Left ventricle myocardium inferior (tissue), 1 donor: ENCODE measurements around the gene SDC3. TPM values are rescaled to one million over a fixed set of nuclear protein-coding genes. Genes with fewer than 3 reads are reported as not detected.
A peak's percentile ranks its signal among the peaks of the same experiment; 100 is the strongest.

Experiments
- DNase-seq: peaks from one replicate; pipeline ENCODE4 v3.0.0-alpha.2; 2020
- H3K27ac ChIP-seq: fragments of 200-600 bp; replicated peaks from 2 replicates; pipeline ENCODE4 v1.8.0; 2021
- H3K27me3 ChIP-seq: fragments of 200-600 bp; 2 replicates; pipeline ENCODE4 v1.8.0; 2021; ENCODE audit warnings: low read depth
- H3K36me3 ChIP-seq: fragments of 200-600 bp; 2 replicates; pipeline ENCODE4 v1.8.0; 2021
- H3K4me1 ChIP-seq: fragments of 200-600 bp; 2 replicates; pipeline ENCODE4 v1.8.0; 2021
- H3K4me3 ChIP-seq: fragments of 200-600 bp; 2 replicates; pipeline ENCODE4 v1.8.0; 2021; ENCODE audit warnings: mild to moderate bottlenecking, moderate library complexity
- H3K9me3 ChIP-seq: fragments of 200-600 bp; replicated peaks from 2 replicates; pipeline ENCODE4 v1.8.0; 2021
- intact Hi-C: fragments of 100-400 bp; cut with micrococcal nuclease; formaldehyde crosslinking; loops from one replicate; pipeline ENCODE4 v1.11.0; 2022
- total RNA-seq: library from RNA; stranded (reverse); fragmentation: NEBNext Ultra II Directional; extraction: Animal tissue kit (Norgen Biotek cat#: 25700); gene quantifications from one replicate; pipeline ENCODE4 v1.2.1, GENCODE V29; 2021
- TF ChIP-seq, protein P1 (sequence below): fragments of 200-600 bp; IDR thresholded peaks from 2 replicates; pipeline ENCODE4 v1.8.0; 2021; ENCODE audit warnings: antibody characterized with exemption, mild to moderate bottlenecking, borderline replicate concordance
- donor health status: DM: no; HTN: yes; CAD: no; lungs with severe emphysema.

SDC3 gene
- total RNA-seq, 1 donor from 2014 or later, result 25.3 TPM

DNA sequence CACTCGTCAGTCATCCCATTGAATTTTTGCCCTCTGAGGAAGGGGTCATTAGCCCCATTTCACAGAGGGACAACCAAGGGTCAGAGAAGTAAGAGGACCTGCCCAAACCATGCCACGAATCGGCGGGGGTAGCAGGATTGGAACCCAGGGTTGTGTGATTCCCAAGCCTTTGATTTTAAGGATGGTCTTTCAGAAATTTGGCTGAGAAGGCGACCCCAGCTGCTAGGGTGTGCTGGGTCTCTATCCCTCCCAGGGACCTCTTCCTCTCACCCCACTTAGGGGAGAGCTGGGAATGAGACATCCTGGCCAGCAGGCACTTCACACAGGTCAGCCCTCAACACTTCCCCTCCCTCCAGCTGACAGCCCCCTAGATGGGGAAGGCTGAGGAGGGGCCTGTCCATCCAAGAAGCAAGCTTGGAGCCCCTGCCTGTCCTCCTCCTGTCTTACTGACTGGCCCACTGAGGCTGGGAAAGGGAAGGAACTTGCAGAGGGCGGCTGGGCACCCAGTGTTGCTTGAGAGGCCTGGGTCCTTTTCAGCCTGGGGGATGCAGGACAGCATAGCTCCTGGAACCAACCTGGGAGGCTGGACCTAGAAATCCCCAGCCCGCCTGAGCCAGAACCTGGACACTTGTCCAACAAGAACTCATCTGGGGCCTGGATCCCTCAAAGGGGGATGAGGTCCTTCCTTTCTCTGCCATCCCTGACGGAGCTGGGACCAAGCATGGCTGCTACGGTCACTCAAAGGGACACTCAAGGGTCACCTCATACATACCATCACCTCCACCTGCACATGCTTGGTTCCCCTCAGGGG lies 1.7 kb downstream of the SDC3 start:
- TF ChIP-seq, protein P1, sequence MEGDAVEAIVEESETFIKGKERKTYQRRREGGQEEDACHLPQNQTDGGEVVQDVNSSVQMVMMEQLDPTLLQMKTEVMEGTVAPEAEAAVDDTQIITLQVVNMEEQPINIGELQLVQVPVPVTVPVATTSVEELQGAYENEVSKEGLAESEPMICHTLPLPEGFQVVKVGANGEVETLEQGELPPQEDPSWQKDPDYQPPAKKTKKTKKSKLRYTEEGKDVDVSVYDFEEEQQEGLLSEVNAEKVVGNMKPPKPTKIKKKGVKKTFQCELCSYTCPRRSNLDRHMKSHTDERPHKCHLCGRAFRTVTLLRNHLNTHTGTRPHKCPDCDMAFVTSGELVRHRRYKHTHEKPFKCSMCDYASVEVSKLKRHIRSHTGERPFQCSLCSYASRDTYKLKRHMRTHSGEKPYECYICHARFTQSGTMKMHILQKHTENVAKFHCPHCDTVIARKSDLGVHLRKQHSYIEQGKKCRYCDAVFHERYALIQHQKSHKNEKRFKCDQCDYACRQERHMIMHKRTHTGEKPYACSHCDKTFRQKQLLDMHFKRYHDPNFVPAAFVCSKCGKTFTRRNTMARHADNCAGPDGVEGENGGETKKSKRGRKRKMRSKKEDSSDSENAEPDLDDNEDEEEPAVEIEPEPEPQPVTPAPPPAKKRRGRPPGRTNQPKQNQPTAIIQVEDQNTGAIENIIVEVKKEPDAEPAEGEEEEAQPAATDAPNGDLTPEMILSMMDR, result no peak
- DNase-seq, result peak; percentile 12
- Histone ChIP-seq H3K4me1 (peaks cover 53% of the 10 kb centered on the region), H3K27ac (peak overlapping the region; percentile 23), H3K9me3 (no peaks in the 10 kb centered on the region), H3K27me3 (no peaks in the 10 kb centered on the region), H3K36me3 (no peaks in the 10 kb centered on the region), H3K4me3 (peak overlapping the region; percentile 74)
- intact Hi-C loops, result no loop called here

DNA sequence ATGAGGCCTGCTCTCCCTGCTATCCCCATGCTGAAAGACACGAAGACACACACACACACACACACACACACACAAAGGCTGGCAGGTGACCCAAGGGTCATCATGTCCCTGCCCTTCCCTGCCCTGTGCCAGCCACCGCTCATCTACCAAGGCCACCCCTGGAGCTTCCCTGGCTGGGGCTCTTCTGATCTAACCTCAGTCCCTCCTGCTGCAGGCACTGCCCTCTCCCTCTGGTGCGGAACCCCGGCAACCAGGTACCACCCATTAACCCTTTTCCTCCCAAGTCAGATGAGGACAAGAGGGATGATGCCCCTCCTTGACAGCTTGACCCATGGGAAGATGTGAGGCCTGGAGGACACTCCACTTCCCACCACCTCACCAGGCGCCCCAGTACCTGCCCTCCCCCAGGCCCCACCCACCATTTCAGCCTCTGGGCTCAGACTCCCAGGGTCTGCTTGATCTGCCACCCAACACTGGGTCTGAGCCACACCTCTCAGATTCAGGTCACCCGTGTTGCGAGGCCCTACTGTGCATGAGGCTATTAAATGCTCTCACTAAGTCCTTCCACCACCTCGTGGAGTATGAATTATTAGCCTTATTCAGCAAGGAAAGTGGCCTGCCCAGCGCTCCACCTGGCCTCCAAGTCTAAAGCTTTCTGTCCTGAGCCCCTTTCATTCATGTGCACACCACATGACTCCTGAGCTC lies 2.5 kb downstream of the SDC3 start:
- Histone ChIP-seq H3K4me3 (no peak overlapping the region), H3K27ac (no peak overlapping the region), H3K36me3 (no peaks in the 10 kb centered on the region), H3K9me3 (no peaks in the 10 kb centered on the region), H3K4me1 (peaks cover 58% of the 10 kb centered on the region), H3K27me3 (no peaks in the 10 kb centered on the region)
- TF ChIP-seq, protein P1, result no peak
- intact Hi-C loops, result no loop called here
- DNase-seq, result peak; percentile 13

DNA sequence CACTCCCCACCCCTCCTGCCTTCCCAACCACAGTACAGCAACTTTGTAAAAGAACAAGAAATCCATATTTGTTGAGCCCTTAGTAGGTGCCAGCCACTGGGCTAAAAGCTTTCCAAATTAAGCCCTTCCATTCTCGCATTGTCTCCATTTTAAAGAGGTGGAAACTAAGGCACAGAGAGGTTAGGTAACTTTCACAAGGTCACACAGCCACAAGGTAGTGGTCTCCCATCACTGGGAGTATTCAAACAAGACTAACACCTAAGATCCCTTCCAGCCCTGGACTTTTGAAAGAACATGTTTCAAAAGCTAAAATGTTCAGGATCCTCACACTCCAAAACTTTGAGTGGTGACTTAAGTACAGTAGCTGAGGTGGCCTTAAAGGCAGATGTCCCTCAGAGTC lies 3.2 kb downstream of the SDC3 start:
- DNase-seq, result no peak
- intact Hi-C loops, result no loop called here
- TF ChIP-seq, protein P1, result no peak
- H3K4me3 ChIP-seq, result no peak overlapping the region
- no peaks in the 10 kb centered on the region for H3K27me3 ChIP-seq
- no peak overlapping the region for H3K27ac ChIP-seq
- no peaks in the 10 kb centered on the region for H3K9me3 ChIP-seq
- no peaks in the 10 kb centered on the region for H3K36me3 ChIP-seq
- H3K4me1 ChIP-seq, result peaks cover 60% of the 10 kb centered on the region

DNA sequence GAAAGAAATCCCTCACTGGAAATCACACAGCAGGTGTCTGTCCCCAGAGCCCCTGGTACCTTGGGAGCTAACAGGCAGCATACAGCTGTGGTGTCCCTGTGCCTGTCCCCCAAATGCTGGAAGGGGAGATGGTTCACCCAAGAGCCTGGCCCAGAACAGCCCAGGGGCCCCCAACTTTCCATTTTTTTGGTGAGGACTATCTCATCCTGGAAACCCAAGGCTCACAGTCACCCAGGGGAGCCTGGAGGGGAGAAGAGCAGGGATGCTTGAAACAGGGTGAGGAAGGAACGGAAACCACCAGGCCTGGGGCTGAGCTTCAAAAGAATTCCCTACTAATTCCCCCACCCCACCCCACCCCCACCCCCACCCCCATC lies 3.6 kb downstream of the SDC3 start:
- Histone ChIP-seq H3K4me3 (no peak overlapping the region), H3K4me1 (peaks cover 60% of the 10 kb centered on the region), H3K27ac (no peak overlapping the region), H3K36me3 (no peaks in the 10 kb centered on the region), H3K9me3 (no peaks in the 10 kb centered on the region), H3K27me3 (no peaks in the 10 kb centered on the region)
- intact Hi-C loops, result no loop called here
- DNase-seq, result peak; percentile 7
- TF ChIP-seq, protein P1, result no peak

DNA sequence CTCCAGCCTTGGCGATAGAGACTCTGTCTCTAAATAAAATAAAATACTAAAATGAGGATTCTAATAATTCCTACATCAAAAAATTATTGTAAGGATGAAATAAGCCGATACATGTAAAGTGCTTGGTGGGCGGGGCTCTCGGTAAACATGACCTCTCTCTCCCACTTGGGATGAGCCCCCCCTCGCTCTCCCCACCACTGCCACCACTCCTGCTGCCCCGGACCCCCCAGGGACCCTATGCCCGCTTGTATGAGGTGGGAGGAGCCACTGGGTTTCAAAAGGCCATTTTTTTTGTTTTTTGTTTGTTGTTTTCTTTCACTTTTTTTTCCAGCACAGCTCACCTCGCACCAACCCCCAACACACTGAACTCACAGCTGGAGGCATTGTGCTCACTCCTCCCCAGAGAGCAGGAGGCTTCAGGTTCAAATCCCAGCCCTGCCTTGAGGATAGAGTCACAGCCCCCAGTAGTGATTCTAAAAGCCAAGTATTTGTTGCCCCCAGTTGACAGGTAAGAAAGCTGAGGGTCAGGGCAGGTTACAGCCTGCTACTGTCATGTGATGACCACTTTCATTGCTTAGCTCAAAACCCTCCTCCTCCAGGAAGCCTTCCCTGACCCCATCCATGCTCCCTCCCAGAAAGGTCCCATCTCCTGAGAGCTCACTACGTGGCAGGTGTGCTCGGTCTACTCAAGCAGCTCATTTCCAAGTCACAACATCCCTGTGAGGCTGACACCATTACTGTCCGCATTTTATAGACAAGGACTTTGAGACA lies 4.2 kb downstream of the SDC3 start:
- no peak overlapping the region for H3K4me3 ChIP-seq
- H3K27me3 ChIP-seq, result no peaks in the 10 kb centered on the region
- intact Hi-C loops, result no loop called here
- peak overlapping the region; percentile 73 for H3K27ac ChIP-seq
- TF ChIP-seq, protein P1, result no peak
- peaks cover 59% of the 10 kb centered on the region for H3K4me1 ChIP-seq
- H3K36me3 ChIP-seq, result no peaks in the 10 kb centered on the region
- DNase-seq, result peak; percentile 8
- H3K9me3 ChIP-seq, result no peaks in the 10 kb centered on the region
